ENCODE measurements around the gene TIMM21.

TIMM21 gene

GRCh38 chr18:74147779-74148542, at the start of gene TIMM21, which contains the start of gene FBXO15:
TIMM21 (plus strand) TSS chr18:74148523; CDS start chr18:74148809, 286 bp downstream.
FBXO15 (minus strand) TSS chr18:74147834; CDS start chr18:74147785, 49 bp downstream.
- DNase-seq, result peak; percentile 55 to 97 (median 92)

- DNase-seq, result no peak
Observed at GRCh38 chr18:74108460-74108859, 39.9 kb upstream of the TIMM21 start.

- DNase-seq, result no peak
Observed at GRCh38 chr18:74110149-74110548, 38.2 kb upstream of the TIMM21 start.

- DNase-seq, result no peak
Observed at GRCh38 chr18:74110976-74111375, 37.3 kb upstream of the TIMM21 start.

- DNase-seq, result no peak
Observed at GRCh38 chr18:74113711-74114110, 34.6 kb upstream of the TIMM21 start.

GRCh38 chr18:74114116-74114515, 34.2 kb upstream of the TIMM21 start:
- no peak for DNase-seq

- no peak for DNase-seq
Observed at GRCh38 chr18:74115046-74115445, 33.3 kb upstream of the TIMM21 start.

- DNase-seq, result no peak
Observed at GRCh38 chr18:74116633-74117554, 31.4 kb upstream of the TIMM21 start.

GRCh38 chr18:74123200-74123599, 25.1 kb upstream of the TIMM21 start:
- DNase-seq, result no peak

GRCh38 chr18:74124642-74125041, 23.7 kb upstream of the TIMM21 start:
- DNase-seq, result no peak

- peak in 2 of 14 donors; percentile 25 to 41 for DNase-seq
Observed at GRCh38 chr18:74126684-74127655, 21.4 kb upstream of the TIMM21 start.

- peak in 7 of 14 donors; percentile 6 to 65 (median 31) for DNase-seq
Observed at GRCh38 chr18:74128159-74128558, 20.2 kb upstream of the TIMM21 start.

GRCh38 chr18:74131124-74131523, 17.2 kb upstream of the TIMM21 start:
- no peak for DNase-seq

GRCh38 chr18:74132201-74132600, 16.1 kb upstream of the TIMM21 start:
- no peak for DNase-seq

- no peak for DNase-seq
Observed at GRCh38 chr18:74137920-74138538, 10.3 kb upstream of the TIMM21 start.

- no peak for DNase-seq
Observed at GRCh38 chr18:74139411-74139810, 8.9 kb upstream of the TIMM21 start.

- DNase-seq, result no peak
Observed at GRCh38 chr18:74139888-74140287, 8.4 kb upstream of the TIMM21 start.

GRCh38 chr18:74140582-74140981, 7.7 kb upstream of the TIMM21 start:
- DNase-seq, result no peak

- no peak for DNase-seq
Observed at GRCh38 chr18:74141667-74142066, 6.7 kb upstream of the TIMM21 start.

GRCh38 chr18:74142252-74142651, 6.1 kb upstream of the TIMM21 start:
- no peak for DNase-seq

GRCh38 chr18:74146756-74147155, 1.6 kb upstream of the TIMM21 start:
- DNase-seq, result no peak

- no peak for DNase-seq
Observed at GRCh38 chr18:74147491-74147778, 888 bp upstream of the TIMM21 start.

Data from C1 segment of cervical spinal cord (tissue), 14 donors.